Hepatocyte (in vitro differentiated cells): ENCODE data around the gene NOTCH1. TPM values are rescaled to one million over a fixed set of nuclear protein-coding genes. Genes with fewer than 3 reads are reported as not detected.
"Not testable (repeated sequence)": the region's sequence is repeated elsewhere in the genome, so short reads cannot be mapped to it uniquely, and the experiment has no call there.

Source experiments
- DNase-seq: peaks from one replicate; pipeline ENCODE4 v3.0.0-alpha.2; 2016; ENCODE audit warnings: low spot score
- H2AFZ ChIP-seq: fragments of 200-600 bp; sonication (generic); 2 replicates; pipeline ENCODE4 v1.6.0; 2016; ENCODE audit warnings: antibody characterized with exemption, mild to moderate bottlenecking
- H3K27ac ChIP-seq: fragments of 200-600 bp; sonication (generic); 2 replicates; pipeline ENCODE4 v1.5.1; 2016; ENCODE audit warnings: mild to moderate bottlenecking
- H3K27me3 ChIP-seq: fragments of 200-600 bp; sonication (generic); 2 replicates; pipeline ENCODE4 v1.6.1; 2016
- H3K36me3 ChIP-seq: fragments of 200-600 bp; sonication (generic); replicated peaks from 2 replicates; pipeline ENCODE4 v1.5.1; 2016; ENCODE audit warnings: low read depth; ENCODE audit not compliant: insufficient read depth
- H3K4me1 ChIP-seq: fragments of 200-600 bp; sonication (generic); 2 replicates; pipeline ENCODE4 v1.5.1; 2016; ENCODE audit warnings: mild to moderate bottlenecking, moderate library complexity; ENCODE audit not compliant: insufficient read depth
- H3K4me2 ChIP-seq: fragments of 200-600 bp; sonication (generic); 2 replicates; pipeline ENCODE4 v1.6.0; 2016
- H3K4me3 ChIP-seq: fragments of 200-600 bp; sonication (generic); 2 replicates; pipeline ENCODE4 v1.5.1; 2016; ENCODE audit warnings: mild to moderate bottlenecking
- H3K79me2 ChIP-seq: fragments of 200-600 bp; sonication (generic); 2 replicates; pipeline ENCODE4 v1.6.0; 2017; ENCODE audit warnings: mild to moderate bottlenecking
- H3K9me2 ChIP-seq: fragments of 200-600 bp; sonication (generic); replicated peaks from 2 replicates; pipeline ENCODE4 v1.6.0; 2017; ENCODE audit warnings: mild to moderate bottlenecking; ENCODE audit not compliant: insufficient read depth
- H3K9me3 ChIP-seq: fragments of 200-600 bp; sonication (generic); 2 replicates; pipeline ENCODE4 v1.5.1; 2016; ENCODE audit warnings: low read depth, mild to moderate bottlenecking
- H4K20me1 ChIP-seq: fragments of 200-600 bp; sonication (generic); 2 replicates; pipeline ENCODE4 v1.6.0; 2016; ENCODE audit warnings: mild to moderate bottlenecking; ENCODE audit not compliant: insufficient read depth, poor library complexity, severe bottlenecking
- EZH2 ChIP-seq: fragments of 200-600 bp; sonication (generic); IDR thresholded peaks from 2 replicates; pipeline ENCODE4 v1.6.1; 2016; ENCODE audit warnings: antibody characterized with exemption, mild to moderate bottlenecking, borderline replicate concordance
- EZH2phosphoT487 ChIP-seq: fragments of 200-600 bp; sonication (generic); IDR thresholded peaks from one replicate; pipeline ENCODE4 v1.6.1; 2018; ENCODE audit warnings: antibody characterized with exemption, mild to moderate bottlenecking, low read depth, moderate library complexity; ENCODE audit not compliant: unreplicated experiment, severe bottlenecking
- WGBS: methylation state at CpG from one replicate; pipeline ENCODE4 v1.1.6; 2016; ENCODE audit warnings: low lambda C conversion rate; ENCODE audit errors: missing lambda C conversion rate; 5-methylcytosine and 5-hydroxymethylcytosine counted together
- polyA plus RNA-seq: library from polyadenylated mRNA; unstranded; fragments of >200 nt; fragmentation: Nextera tagmentation; extraction: Ambion mirVana; gene quantifications from 2 replicates; pipeline ENCODE4 v1.2.1, GENCODE V29; 2016
- total RNA-seq: library from RNA; depleted of rRNA; stranded (reverse); fragments of >200 nt; gene quantifications from 2 replicates; pipeline ENCODE4 v1.2.3, GENCODE V29; 2014
- TF ChIP-seq, protein P1 (sequence below): fragments of 200-600 bp; sonication (generic); IDR thresholded peaks from 2 replicates; pipeline ENCODE4 v1.5.1; 2016; ENCODE audit warnings: antibody characterized with exemption, mild to moderate bottlenecking; ENCODE audit not compliant: poor library complexity

The NOTCH1 gene
- total and polyA plus RNA-seq, 2 experiments from 2014 or later = 5.3 to 6.5 TPM

DNA sequence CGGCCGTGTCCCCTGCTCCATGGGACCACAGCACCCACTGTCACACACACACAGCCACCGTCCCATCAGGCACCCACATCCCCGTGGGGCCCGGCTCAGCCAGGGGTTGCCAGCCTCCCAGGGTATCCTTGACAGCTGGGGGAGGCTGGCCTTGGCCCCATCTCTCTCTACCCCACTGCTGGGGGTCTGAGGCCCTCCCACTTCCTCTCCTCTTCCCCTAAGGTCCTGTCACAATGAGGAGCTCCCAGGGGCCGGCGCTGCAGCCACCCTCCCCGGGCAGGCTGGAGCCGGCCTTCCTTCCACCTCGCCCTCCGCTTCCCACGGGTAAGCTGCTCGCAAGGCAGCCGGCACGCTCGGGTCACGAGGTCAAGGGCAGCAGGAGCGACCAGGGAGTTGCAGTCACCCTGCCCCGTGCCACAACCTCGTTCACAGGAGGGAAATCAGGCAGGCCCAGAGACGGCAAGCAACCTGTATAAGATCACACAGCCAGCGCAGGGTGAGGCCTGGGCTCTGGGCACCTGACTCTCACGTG, 38.6 kb upstream of the NOTCH1 start:
- Histone ChIP-seq H2AFZ (no peak overlapping the region), H3K27ac (no peak overlapping the region), H4K20me1 (no peaks in the 10 kb centered on the region), H3K36me3 (no peaks in the 10 kb centered on the region), H3K9me2 (no peaks in the 10 kb centered on the region), H3K4me2 (no peak overlapping the region), H3K4me1 (peaks cover 25% of the 10 kb centered on the region), H3K27me3 (no peaks in the 10 kb centered on the region), H3K9me3 (no peaks in the 10 kb centered on the region), H3K4me3 (no peak overlapping the region), H3K79me2 (no peaks in the 10 kb centered on the region)
- TF ChIP-seq, protein P1, sequence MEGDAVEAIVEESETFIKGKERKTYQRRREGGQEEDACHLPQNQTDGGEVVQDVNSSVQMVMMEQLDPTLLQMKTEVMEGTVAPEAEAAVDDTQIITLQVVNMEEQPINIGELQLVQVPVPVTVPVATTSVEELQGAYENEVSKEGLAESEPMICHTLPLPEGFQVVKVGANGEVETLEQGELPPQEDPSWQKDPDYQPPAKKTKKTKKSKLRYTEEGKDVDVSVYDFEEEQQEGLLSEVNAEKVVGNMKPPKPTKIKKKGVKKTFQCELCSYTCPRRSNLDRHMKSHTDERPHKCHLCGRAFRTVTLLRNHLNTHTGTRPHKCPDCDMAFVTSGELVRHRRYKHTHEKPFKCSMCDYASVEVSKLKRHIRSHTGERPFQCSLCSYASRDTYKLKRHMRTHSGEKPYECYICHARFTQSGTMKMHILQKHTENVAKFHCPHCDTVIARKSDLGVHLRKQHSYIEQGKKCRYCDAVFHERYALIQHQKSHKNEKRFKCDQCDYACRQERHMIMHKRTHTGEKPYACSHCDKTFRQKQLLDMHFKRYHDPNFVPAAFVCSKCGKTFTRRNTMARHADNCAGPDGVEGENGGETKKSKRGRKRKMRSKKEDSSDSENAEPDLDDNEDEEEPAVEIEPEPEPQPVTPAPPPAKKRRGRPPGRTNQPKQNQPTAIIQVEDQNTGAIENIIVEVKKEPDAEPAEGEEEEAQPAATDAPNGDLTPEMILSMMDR = no peak
- TF ChIP-seq EZH2 = no peak
- DNase-seq = no peak
- 66% methylated on average over 23 of the region's 23 CpGs for WGBS

DNA sequence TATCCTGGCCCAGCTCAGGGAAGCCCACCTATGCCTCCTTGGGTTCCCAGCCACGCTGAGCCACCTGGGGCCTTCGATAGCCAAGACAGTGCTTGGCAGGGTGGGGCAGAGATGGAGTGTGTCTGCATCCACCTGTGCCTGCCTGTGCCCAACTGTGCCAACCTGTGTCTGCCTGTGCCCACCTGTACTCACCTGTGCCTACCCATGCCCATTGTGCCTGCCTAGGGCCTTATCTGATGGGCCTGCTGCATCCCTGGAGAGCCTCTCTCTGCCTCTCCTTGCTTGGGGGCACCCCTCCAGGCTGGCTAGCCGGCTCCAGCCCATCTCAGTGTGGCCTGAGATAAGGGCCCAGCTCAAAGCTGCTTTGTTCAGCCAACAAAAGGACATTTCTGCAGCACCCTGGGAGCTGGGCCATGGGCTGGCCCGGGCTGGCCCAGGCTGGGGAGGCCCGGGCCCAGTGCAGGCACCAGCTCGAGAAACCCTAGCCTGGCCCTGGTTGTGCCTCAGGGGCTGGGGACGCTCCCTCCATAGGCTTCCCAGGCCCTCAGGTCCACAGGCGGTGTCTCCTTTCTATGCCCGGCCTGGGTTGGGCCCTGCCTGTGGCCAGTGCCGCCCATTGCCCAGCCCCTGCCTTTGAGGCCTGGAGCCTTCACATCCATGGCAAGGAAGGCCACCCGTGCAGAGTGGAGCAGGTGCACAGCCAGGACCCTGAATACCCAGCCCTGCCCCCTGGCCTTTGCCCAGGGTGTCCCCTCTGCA, 37.3 kb upstream of the NOTCH1 start:
- no peaks in the 10 kb centered on the region for H3K36me3 ChIP-seq
- WGBS = 90% methylated on average over 11 of the region's 11 CpGs
- no peak for DNase-seq
- TF ChIP-seq EZH2 = no peak
- TF ChIP-seq, protein P1 = no peak
- TF ChIP-seq EZH2phosphoT487 = no peak
- no peaks in the 10 kb centered on the region for H3K9me3 ChIP-seq
- H3K27ac ChIP-seq = no peak overlapping the region
- no peak overlapping the region for H3K4me3 ChIP-seq
- no peaks in the 10 kb centered on the region for H3K79me2 ChIP-seq
- no peaks in the 10 kb centered on the region for H3K27me3 ChIP-seq
- no peak overlapping the region for H2AFZ ChIP-seq
- H3K4me1 ChIP-seq = peaks cover 16% of the 10 kb centered on the region
- H3K9me2 ChIP-seq = no peaks in the 10 kb centered on the region
- no peak overlapping the region for H3K4me2 ChIP-seq
- H4K20me1 ChIP-seq = no peaks in the 10 kb centered on the region

DNA sequence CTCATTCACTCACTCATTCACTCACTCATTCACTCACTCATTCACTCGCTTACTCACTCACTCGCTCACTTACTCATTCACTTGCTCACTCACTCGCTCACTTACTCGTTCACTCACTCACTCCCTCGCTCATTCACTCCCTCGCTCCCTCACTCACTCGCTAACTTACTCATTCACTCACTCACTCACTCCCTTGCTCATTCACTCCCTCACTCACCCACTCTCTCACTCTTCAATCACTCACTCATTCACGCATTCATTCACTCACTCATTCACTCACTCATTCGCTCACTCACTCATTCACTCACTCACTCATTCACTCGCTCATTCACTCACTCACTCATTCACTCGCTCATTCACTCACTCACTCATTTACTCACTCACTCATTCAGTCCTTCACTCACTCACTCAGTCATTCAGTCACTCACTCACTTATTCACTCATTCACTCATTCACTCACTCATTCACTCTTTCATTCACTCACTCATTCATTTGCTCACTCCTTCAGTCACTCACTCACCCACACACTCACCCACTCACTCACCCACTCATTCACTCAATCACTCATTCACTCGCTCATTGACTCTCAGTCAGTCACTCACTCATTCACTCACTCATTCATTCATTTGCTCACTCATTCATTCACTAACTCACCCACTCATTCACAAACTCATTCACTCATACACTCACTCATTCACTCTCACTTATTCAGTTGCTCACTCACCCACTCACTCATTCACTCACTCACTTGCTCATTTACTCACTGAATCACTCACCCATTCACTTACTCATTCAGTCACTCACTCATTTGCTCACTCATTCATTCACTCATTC, 36.0 kb upstream of the NOTCH1 start:
- no peaks in the 10 kb centered on the region for H3K36me3 ChIP-seq
- no peaks in the 10 kb centered on the region for H3K9me3 ChIP-seq
- H3K27ac ChIP-seq = no peak overlapping the region
- H3K4me3 ChIP-seq = no peak overlapping the region
- H4K20me1 ChIP-seq = no peaks in the 10 kb centered on the region
- no peak for TF ChIP-seq EZH2phosphoT487
- TF ChIP-seq EZH2 = no peak
- TF ChIP-seq, protein P1 = no peak
- DNase-seq = no peak
- no peak overlapping the region for H3K4me2 ChIP-seq
- peaks cover 2% of the 10 kb centered on the region for H3K4me1 ChIP-seq
- H3K79me2 ChIP-seq = no peaks in the 10 kb centered on the region
- 97% methylated on average over 12 of the region's 12 CpGs for WGBS
- no peaks in the 10 kb centered on the region for H3K27me3 ChIP-seq
- H3K9me2 ChIP-seq = no peaks in the 10 kb centered on the region
- H2AFZ ChIP-seq = no peak overlapping the region

DNA sequence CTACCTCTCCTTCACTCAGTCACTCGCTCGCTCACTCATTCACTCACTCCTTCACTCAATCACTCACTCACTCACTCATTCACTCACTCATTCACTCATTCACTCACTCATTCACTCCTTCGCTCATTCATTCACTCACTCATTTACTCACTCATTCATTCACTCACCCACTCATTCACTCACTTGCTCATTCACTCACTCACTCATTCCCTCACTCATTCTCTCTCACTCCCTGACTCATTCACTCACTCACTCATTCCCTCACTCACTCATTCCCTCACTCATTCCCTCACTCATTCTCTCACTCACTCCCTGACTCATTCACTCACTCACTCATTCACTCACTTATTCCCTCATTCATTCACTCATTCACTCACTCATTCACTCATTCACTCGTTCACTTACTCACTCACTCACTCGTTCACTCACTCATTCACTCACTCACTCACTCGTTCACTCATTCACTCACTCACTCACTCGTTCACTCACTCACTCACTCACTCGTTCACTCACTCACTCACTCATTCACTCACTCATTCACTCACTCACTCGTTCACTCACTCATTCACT, 33.9 kb upstream of the NOTCH1 start:
- H3K27me3 ChIP-seq, H2AFZ ChIP-seq, H3K9me2 ChIP-seq, H3K4me3 ChIP-seq, H4K20me1 ChIP-seq, H3K79me2 ChIP-seq, H3K4me2 ChIP-seq, H3K4me1 ChIP-seq, H3K36me3 ChIP-seq, DNase-seq, H3K9me3 ChIP-seq, H3K27ac ChIP-seq: not testable (repeated sequence)
- WGBS = 98% methylated on average over 4 of the region's 9 CpGs
